Sigmoid colon (tissue), 4 donors: Measurements from ENCODE around the gene C1QL1.
"Not testable (repeated sequence)": the region's sequence is repeated elsewhere in the genome, so short reads cannot be mapped to it uniquely, and the experiment has no call there.

ENCODE experiments used
- POLR2AphosphoS5 ChIP-seq, 4 donors: sonication (generic); formaldehyde crosslinking; IDR thresholded peaks; one replicate each; pipeline ENCODE4 v1.6.1; 2017; ENCODE audit warnings: antibody characterized with exemption in 4 of 4
- TF ChIP-seq, protein P1 (sequence below), 4 experiments: fragments of 450-650 bp in 3 of 4; fragments of 200-600 bp in 1 of 4; IDR thresholded peaks; one replicate each; pipeline ENCODE4 v1.5.1; 2016 to 2019; ENCODE audit warnings: antibody characterized with exemption in 4 of 4, mild to moderate bottlenecking in 3 of 4, moderate library complexity in 2 of 4

DNA sequence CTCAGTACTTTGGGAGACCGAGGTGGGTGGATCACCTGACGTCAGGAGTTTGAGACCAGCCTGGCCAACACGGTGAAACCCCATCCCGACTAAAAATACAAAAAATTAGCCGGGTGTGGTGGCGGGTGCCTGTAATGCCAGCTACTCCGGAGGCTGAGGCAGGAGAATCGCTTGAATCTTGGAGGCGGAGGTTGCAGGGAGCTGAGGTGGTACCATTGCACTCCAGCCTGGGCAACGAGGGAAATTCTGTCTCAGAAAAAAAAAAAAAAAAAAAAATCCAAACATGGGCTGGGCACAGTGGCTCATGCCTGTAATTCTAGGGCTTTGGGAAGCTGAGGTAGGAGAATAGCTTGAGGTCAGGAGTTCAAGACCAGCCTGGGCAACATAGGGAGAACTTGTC, 22.5 kb downstream of the C1QL1 start:
- TF ChIP-seq, protein P1, sequence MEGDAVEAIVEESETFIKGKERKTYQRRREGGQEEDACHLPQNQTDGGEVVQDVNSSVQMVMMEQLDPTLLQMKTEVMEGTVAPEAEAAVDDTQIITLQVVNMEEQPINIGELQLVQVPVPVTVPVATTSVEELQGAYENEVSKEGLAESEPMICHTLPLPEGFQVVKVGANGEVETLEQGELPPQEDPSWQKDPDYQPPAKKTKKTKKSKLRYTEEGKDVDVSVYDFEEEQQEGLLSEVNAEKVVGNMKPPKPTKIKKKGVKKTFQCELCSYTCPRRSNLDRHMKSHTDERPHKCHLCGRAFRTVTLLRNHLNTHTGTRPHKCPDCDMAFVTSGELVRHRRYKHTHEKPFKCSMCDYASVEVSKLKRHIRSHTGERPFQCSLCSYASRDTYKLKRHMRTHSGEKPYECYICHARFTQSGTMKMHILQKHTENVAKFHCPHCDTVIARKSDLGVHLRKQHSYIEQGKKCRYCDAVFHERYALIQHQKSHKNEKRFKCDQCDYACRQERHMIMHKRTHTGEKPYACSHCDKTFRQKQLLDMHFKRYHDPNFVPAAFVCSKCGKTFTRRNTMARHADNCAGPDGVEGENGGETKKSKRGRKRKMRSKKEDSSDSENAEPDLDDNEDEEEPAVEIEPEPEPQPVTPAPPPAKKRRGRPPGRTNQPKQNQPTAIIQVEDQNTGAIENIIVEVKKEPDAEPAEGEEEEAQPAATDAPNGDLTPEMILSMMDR (IDR thresholded peaks at IDR 0.05) = not testable (repeated sequence)
- TF ChIP-seq POLR2AphosphoS5 (IDR thresholded peaks at IDR 0.05) = not testable (repeated sequence)
